GM23338 (cell line): ENCODE results near the gene FICD.

ENCODE experiments used
- CTCF ChIP-seq, 2 experiments: fragments of 200-600 bp in 1 of 2; sonication (generic) in 1 of 2; conservative IDR thresholded peaks; 2 replicates each; pipeline versions ENCODE4 v1.5.1 to v1.6.1; 2016 to 2017; ENCODE audit warnings: antibody characterized with exemption in 2 of 2, low read depth in 2 of 2, mild to moderate bottlenecking in 2 of 2, moderate library complexity in 1 of 2
- EZH2 ChIP-seq: fragments of 200-600 bp; sonication (generic); IDR thresholded peaks from one replicate; pipeline ENCODE4 v1.8.0; 2017; ENCODE audit warnings: antibody characterized with exemption, mild to moderate bottlenecking, low read depth; ENCODE audit not compliant: unreplicated experiment
- NANOG ChIP-seq: IDR thresholded peaks from 2 replicates; pipeline ENCODE4 v1.6.1; 2016; ENCODE audit warnings: antibody characterized with exemption, borderline replicate concordance
- REST ChIP-seq: IDR thresholded peaks from one replicate; pipeline ENCODE4 v1.6.1; 2018; ENCODE audit warnings: antibody characterized with exemption; ENCODE audit not compliant: unreplicated experiment
- STAT1 ChIP-seq: IDR thresholded peaks from one replicate; pipeline ENCODE4 v1.6.1; 2016; ENCODE audit warnings: antibody characterized with exemption; ENCODE audit not compliant: unreplicated experiment

GRCh38 chr12:108562348-108563135 is 47.5 kb downstream of the FICD start, which contains the start of gene ISCU:
- TF ChIP-seq CTCF (conservative IDR thresholded peaks at IDR 0.05; ENCODE audit: low read depth in 2 of 2) (no peak), EZH2 (no peak), NANOG (no peak), REST (no peak), STAT1 (no peak)
